H9 (cell line): ENCODE data around the gene TMBIM6. TPM values are rescaled to one million over a fixed set of nuclear protein-coding genes. Genes with fewer than 3 reads are reported as not detected.
A peak's percentile ranks its signal among the peaks of the same experiment; 100 is the strongest.

Experiments
- DNase-seq: peaks from one replicate; pipeline ENCODE4 v3.0.0-alpha.2; 2017
- H2AFZ ChIP-seq: one replicate; pipeline ENCODE4 v1.6.1; 2013; ENCODE audit warnings: mild to moderate bottlenecking, low read length, control low read depth, moderate library complexity
- H2AK5ac ChIP-seq: 2 replicates; pipeline ENCODE4 v1.6.1; 2013; ENCODE audit warnings: low read length, control low read depth, mixed read lengths; ENCODE audit not compliant: insufficient read length
- H2BK120ac ChIP-seq: one replicate; pipeline ENCODE4 v1.6.1; 2013; ENCODE audit warnings: low read depth, mild to moderate bottlenecking, low read length, control low read depth, inconsistent platforms; ENCODE audit not compliant: poor library complexity, severe bottlenecking
- H2BK12ac ChIP-seq: 2 replicates; pipeline ENCODE4 v1.6.1; 2013; ENCODE audit warnings: low read length, control low read depth, mixed read lengths, low read depth; ENCODE audit not compliant: insufficient read length
- H2BK15ac ChIP-seq: 2 replicates; pipeline ENCODE4 v1.6.1; 2013; ENCODE audit warnings: low read depth, low read length, control low read depth
- H2BK20ac ChIP-seq: one replicate; pipeline ENCODE4 v1.6.1; 2013; ENCODE audit warnings: low read depth, mild to moderate bottlenecking, low read length, control low read depth, inconsistent platforms; ENCODE audit not compliant: poor library complexity, severe bottlenecking
- H2BK5ac ChIP-seq: 2 replicates; pipeline ENCODE4 v1.6.1; 2013; ENCODE audit warnings: low read length, control low read depth, mixed read lengths; ENCODE audit not compliant: insufficient read length
- H3K14ac ChIP-seq: 2 replicates; pipeline ENCODE4 v1.6.1; 2013; ENCODE audit warnings: low read length, control low read depth; ENCODE audit not compliant: insufficient read depth
- H3K18ac ChIP-seq: 2 replicates; pipeline ENCODE4 v1.6.1; 2013; ENCODE audit warnings: low read depth, mild to moderate bottlenecking, mixed read lengths, low read length, control low read depth; ENCODE audit not compliant: insufficient read length
- H3K23ac ChIP-seq: 2 replicates; pipeline ENCODE4 v1.6.1; 2013; ENCODE audit warnings: low read length, control low read depth, mixed read lengths, low read depth; ENCODE audit not compliant: insufficient read length
- H3K23me2 ChIP-seq: 2 replicates; pipeline ENCODE4 v1.6.1; 2013; ENCODE audit warnings: low read depth, mild to moderate bottlenecking, mixed read lengths, low read length, control low read depth; ENCODE audit not compliant: insufficient read length, poor library complexity, severe bottlenecking
- H3K27ac ChIP-seq: 2 replicates; pipeline ENCODE4 v1.5.1; 2013; ENCODE audit warnings: low read length, control low read depth, mixed read lengths, low read depth; ENCODE audit not compliant: insufficient read length
- H3K27me3 ChIP-seq: 2 replicates; pipeline ENCODE4 v1.6.1; 2013; ENCODE audit warnings: low read length, control low read depth, inconsistent platforms; ENCODE audit not compliant: insufficient read depth
- H3K4ac ChIP-seq: 2 replicates; pipeline ENCODE4 v1.6.1; 2013; ENCODE audit warnings: low read depth, mild to moderate bottlenecking, control low read depth, inconsistent platforms, low read length, moderate library complexity
- H3K4me1 ChIP-seq: 2 replicates; pipeline ENCODE4 v1.6.1; 2013; ENCODE audit warnings: low read length, control low read depth, inconsistent platforms; ENCODE audit not compliant: insufficient read depth
- H3K4me2 ChIP-seq: 2 replicates; pipeline ENCODE4 v1.6.1; 2013; ENCODE audit warnings: low read length, control low read depth, mixed read lengths; ENCODE audit not compliant: insufficient read length, insufficient read depth
- H3K56ac ChIP-seq: 2 replicates; pipeline ENCODE4 v1.6.1; 2013; ENCODE audit warnings: low read depth, mild to moderate bottlenecking, mixed read lengths, low read length, control low read depth; ENCODE audit not compliant: insufficient read length
- H3K79me1 ChIP-seq: 2 replicates; pipeline ENCODE4 v1.6.1; 2013; ENCODE audit warnings: low read depth, mild to moderate bottlenecking, moderate library complexity, low read length, control low read depth, inconsistent platforms; ENCODE audit not compliant: insufficient read depth, poor library complexity, severe bottlenecking
- H3K79me2 ChIP-seq: 2 replicates; pipeline ENCODE4 v1.6.1; 2013; ENCODE audit warnings: low read length, control low read depth, inconsistent platforms; ENCODE audit not compliant: insufficient read depth
- H3K9ac ChIP-seq: 2 replicates; pipeline ENCODE4 v1.6.1; 2013; ENCODE audit warnings: low read length, control low read depth, mixed read lengths; ENCODE audit not compliant: insufficient read length; ENCODE audit errors: extremely low read depth
- H3K9me3 ChIP-seq: one replicate; pipeline ENCODE4 v1.6.1; 2013; ENCODE audit warnings: low read depth, low read length, inconsistent platforms; ENCODE audit not compliant: control insufficient read depth
- H3T11ph ChIP-seq: one replicate; pipeline ENCODE4 v1.6.1; 2013; ENCODE audit warnings: mild to moderate bottlenecking, low read length, control low read depth, inconsistent platforms
- H4K20me1 ChIP-seq: one replicate; pipeline ENCODE4 v1.6.1; 2013; ENCODE audit not compliant: control insufficient read depth, insufficient read length, insufficient read depth
- H4K5ac ChIP-seq: 2 replicates; pipeline ENCODE4 v1.6.1; 2013; ENCODE audit warnings: low read depth, mild to moderate bottlenecking, mixed read lengths, low read length, control low read depth; ENCODE audit not compliant: insufficient read length
- H4K8ac ChIP-seq: replicated peaks from 2 replicates; pipeline ENCODE4 v1.6.1; 2013; ENCODE audit warnings: low read length, control low read depth, mixed read lengths, low read depth; ENCODE audit not compliant: insufficient read length
- H4K91ac ChIP-seq: 2 replicates; pipeline ENCODE4 v1.6.1; 2013; ENCODE audit warnings: low read depth, mild to moderate bottlenecking, moderate library complexity, mixed read lengths, low read length, control low read depth; ENCODE audit not compliant: insufficient read length
- H3K27ac Mint-ChIP-seq, 3 experiments: 2 replicates in 2 of 3; 3 replicates in 1 of 3; pipeline ENCODE4 v1.8.0; 2020 to 2021; ENCODE audit warnings: mixed read lengths in 3 of 3, mild to moderate bottlenecking in 1 of 3, moderate library complexity in 1 of 3
- H3K27me3 Mint-ChIP-seq: 2 replicates; pipeline ENCODE4 v1.8.0; 2021; ENCODE audit warnings: low read depth, mild to moderate bottlenecking, moderate library complexity, mixed read lengths
- H3K36me3 Mint-ChIP-seq, 3 experiments: 2 replicates in 2 of 3; 3 replicates in 1 of 3; pipeline ENCODE4 v1.8.0; 2020 to 2021; ENCODE audit warnings: low read depth in 3 of 3, mixed read lengths in 3 of 3; ENCODE audit not compliant: insufficient read depth in 1 of 3
- H3K4me1 Mint-ChIP-seq, 2 experiments: 2 replicates each; pipeline ENCODE4 v1.8.0; 2020; ENCODE audit warnings: mixed read lengths in 2 of 2
- H3K4me3 Mint-ChIP-seq, 2 experiments: 2 replicates in 1 of 2; 3 replicates in 1 of 2; pipeline ENCODE4 v1.8.0; 2020 to 2021; ENCODE audit warnings: mild to moderate bottlenecking in 2 of 2, mixed read lengths in 2 of 2, moderate library complexity in 1 of 2
- H3K9me3 Mint-ChIP-seq, 2 experiments: 2 replicates in 1 of 2; 3 replicates in 1 of 2; pipeline ENCODE4 v1.8.0; 2020; ENCODE audit warnings: mild to moderate bottlenecking in 2 of 2, mixed read lengths in 2 of 2, moderate library complexity in 1 of 2
- CTCF ChIP-seq: fragments of 200-600 bp; sonication (generic); conservative IDR thresholded peaks from 3 replicates; pipeline ENCODE4 v1.8.0; 2021; ENCODE audit warnings: antibody characterized with exemption, mild to moderate bottlenecking
- WGBS: extraction: QIAGEN DNeasy Blood & Tissue Kit; methylation state at CpG from one replicate; pipeline ENCODE4 v1.1.7; 2013; ENCODE audit warnings: missing lambda C conversion rate, low lambda C conversion rate, mixed read lengths; ENCODE audit not compliant: insufficient read length; ENCODE audit errors: extremely low coverage; 5-methylcytosine and 5-hydroxymethylcytosine counted together
- total RNA-seq: library from RNA; stranded (reverse); gene quantifications from 2 replicates; pipeline ENCODE4 v1.2.1, GENCODE V29; 2021

Gene TMBIM6
- total RNA-seq, 1 experiment from 2014 or later: 362 TPM

- Mint-ChIP-seq H3K4me3 (peak within 1 kb of the TSS; percentile 84 to 94), H3K27me3 (peaks cover 31% of the 10 kb centered on the region)
These were observed 34.1 kb upstream of the TMBIM6 start, which contains the start of gene FMNL3 for GRCh38 chr12:49707128-49707811. Gene FMNL3 (minus strand): TSS chr12:49707405. CDS start chr12:49707180, 225 bp downstream.

More at GRCh38 chr12:49707128-49707811, 34.1 kb upstream of the TMBIM6 start, which contains the start of gene FMNL3:
- Histone ChIP-seq H3K9ac (peak within 1 kb of the TSS; percentile 61), H2BK5ac (no peak within 1 kb of the TSS), H3K27me3 (peaks cover 4% of the 10 kb centered on the region; the same call in 1 of the 2 replicates), H3K4me2 (peak within 1 kb of the TSS; percentile 65), H4K5ac (no peak within 1 kb of the TSS), H2BK20ac (no peak within 1 kb of the TSS), H3K79me1 (no peaks in the 10 kb centered on the region), H3K4me1 (peaks cover 18% of the 10 kb centered on the region), H2BK12ac (no peak within 1 kb of the TSS), H3K14ac (peak within 1 kb of the TSS; percentile 65), H3K27ac (no peak within 1 kb of the TSS), H4K91ac (no peak within 1 kb of the TSS), H3K79me2 (peaks cover 23% of the 10 kb centered on the region; the same call in 1 of the 2 replicates), H3K18ac (peak within 1 kb of the TSS; percentile 37), H3K23ac (no peak within 1 kb of the TSS), H4K8ac (no peak within 1 kb of the TSS), H2AFZ (no peak within 1 kb of the TSS), H3K23me2 (peaks cover 14% of the 10 kb centered on the region), H2AK5ac (no peak within 1 kb of the TSS), H2BK15ac (no peak within 1 kb of the TSS), H2BK120ac (no peak within 1 kb of the TSS), H3T11ph (no peak within 1 kb of the TSS), H3K4ac (no peak within 1 kb of the TSS), H3K56ac (no peak within 1 kb of the TSS), H4K20me1 (no peaks in the 10 kb centered on the region), H3K9me3 (no peaks in the 10 kb centered on the region)
- peak within 1 kb of the TSS in 2 of 3 experiments; percentile 37 to 78; a peak in 2 of 7 replicates for H3K27ac Mint-ChIP-seq
- peaks cover 35 to 37% of the 10 kb centered on the region in 2 experiments for H3K4me1 Mint-ChIP-seq
- no peaks in the 10 kb centered on the region for H3K36me3 Mint-ChIP-seq
- TF ChIP-seq CTCF: peak; percentile 97
- DNase-seq: peak; percentile 96
- WGBS: no CpG with 5 or more reads among the region's 93 CpGs
- H3K9me3 Mint-ChIP-seq: no peaks in the 10 kb centered on the region
